SK-N-MC (cell line): Measurements from ENCODE around the gene OAT.

Experiments
- DNase-seq: peaks from one replicate; pipeline ENCODE4 v3.0.0-alpha.2; 2011; ENCODE audit warnings: low read depth, low spot score
- H3K27ac ChIP-seq: fragments of 200-600 bp; sonication (generic); 2 replicates; pipeline ENCODE4 v1.5.1; 2016; ENCODE audit warnings: mixed run types
- H3K36me3 ChIP-seq: fragments of 200-600 bp; sonication (generic); 2 replicates; pipeline ENCODE4 v1.6.1; 2017; ENCODE audit warnings: antibody characterized with exemption, low read length, mixed read lengths; ENCODE audit not compliant: insufficient read depth
- H3K4me3 ChIP-seq: fragments of 200-600 bp; sonication (generic); 2 replicates; pipeline ENCODE4 v1.5.1; 2016
- H3K9ac ChIP-seq: fragments of 200-600 bp; sonication (generic); 2 replicates; pipeline ENCODE4 v1.8.0; 2017; ENCODE audit warnings: mixed run types, mixed read lengths; ENCODE audit not compliant: insufficient read length
- H3K9me3 ChIP-seq: fragments of 200-600 bp; sonication (generic); 2 replicates; pipeline ENCODE4 v1.6.1; 2017; ENCODE audit warnings: low read depth, mild to moderate bottlenecking, antibody characterized with exemption, low read length, moderate library complexity, mixed read lengths
- EZH2 ChIP-seq: fragments of 200-600 bp; sonication (generic); IDR thresholded peaks from one replicate; pipeline ENCODE4 v1.6.1; 2017; ENCODE audit warnings: antibody characterized with exemption
- FOXP2 ChIP-seq: optimal IDR thresholded peaks from 2 replicates; pipeline ENCODE3; 2011; ENCODE audit warnings: mild to moderate bottlenecking, moderate library complexity; ENCODE audit not compliant: insufficient read depth; ENCODE audit errors: extremely low read length, control extremely low read depth
- POLR2AphosphoS5 ChIP-seq: IDR thresholded peaks from 2 replicates; pipeline ENCODE4 v1.6.1; 2012; ENCODE audit warnings: mild to moderate bottlenecking, low read depth, low read length, borderline replicate concordance

OAT gene

GRCh38 chr10:124386186-124387077 lies 32.3 kb downstream of the OAT start:
- Histone ChIP-seq H3K36me3 (no peaks in the 10 kb centered on the region), H3K27ac (no peak overlapping the region), H3K4me3 (no peak overlapping the region), H3K9me3 (no peaks in the 10 kb centered on the region), H3K9ac (no peak overlapping the region)
- no peak for TF ChIP-seq FOXP2
- no peak for TF ChIP-seq EZH2
- no peak for TF ChIP-seq POLR2AphosphoS5
- no peak for DNase-seq

- no peaks in the 10 kb centered on the region for H3K9me3 ChIP-seq
- TF ChIP-seq POLR2AphosphoS5 (no peak), FOXP2 (no peak), EZH2 (no peak)
- no peak for DNase-seq
- H3K27ac ChIP-seq: no peak overlapping the region
- H3K9ac ChIP-seq: no peak overlapping the region
- no peak overlapping the region for H3K4me3 ChIP-seq
- no peaks in the 10 kb centered on the region for H3K36me3 ChIP-seq
These were observed 33.0 kb downstream of the OAT start for GRCh38 chr10:124385627-124386185.

GRCh38 chr10:124384591-124385190 lies 34.0 kb downstream of the OAT start:
- H3K9ac ChIP-seq: no peak overlapping the region
- no peak overlapping the region for H3K4me3 ChIP-seq
- H3K27ac ChIP-seq: no peak overlapping the region

GRCh38 chr10:124384172-124384571 lies 34.6 kb downstream of the OAT start:
- TF ChIP-seq EZH2 (no peak), FOXP2 (no peak), POLR2AphosphoS5 (no peak)
- H3K9ac ChIP-seq: no peak overlapping the region
- no peak for DNase-seq
- H3K27ac ChIP-seq: no peak overlapping the region
- no peaks in the 10 kb centered on the region for H3K9me3 ChIP-seq
- no peak overlapping the region for H3K4me3 ChIP-seq
- no peaks in the 10 kb centered on the region for H3K36me3 ChIP-seq

More at GRCh38 chr10:124384591-124385190, 34.0 kb downstream of the OAT start:
- no peak for TF ChIP-seq FOXP2
- no peak for TF ChIP-seq EZH2
- no peak for TF ChIP-seq POLR2AphosphoS5
- no peaks in the 10 kb centered on the region for H3K9me3 ChIP-seq
- H3K36me3 ChIP-seq: no peaks in the 10 kb centered on the region
- no peak for DNase-seq

- DNase-seq: no peak
- H3K27ac ChIP-seq: no peak overlapping the region
- no peaks in the 10 kb centered on the region for H3K9me3 ChIP-seq
These were observed 35.2 kb downstream of the OAT start for GRCh38 chr10:124383496-124383895.

GRCh38 chr10:124381011-124381611 lies 37.6 kb downstream of the OAT start:
- no peak overlapping the region for H3K9ac ChIP-seq
- H3K27ac ChIP-seq: no peak overlapping the region
- DNase-seq: no peak
- no peaks in the 10 kb centered on the region for H3K9me3 ChIP-seq
- no peak for TF ChIP-seq FOXP2
- TF ChIP-seq EZH2: no peak
- TF ChIP-seq POLR2AphosphoS5: no peak
- H3K4me3 ChIP-seq: no peak overlapping the region
- no peaks in the 10 kb centered on the region for H3K36me3 ChIP-seq

More at GRCh38 chr10:124383496-124383895, 35.2 kb downstream of the OAT start:
- Histone ChIP-seq H3K36me3 (no peaks in the 10 kb centered on the region), H3K9ac (no peak overlapping the region), H3K4me3 (no peak overlapping the region)
- no peak for TF ChIP-seq FOXP2
- no peak for TF ChIP-seq EZH2
- no peak for TF ChIP-seq POLR2AphosphoS5

GRCh38 chr10:124380256-124380995 lies 38.3 kb downstream of the OAT start:
- H3K9ac ChIP-seq: no peak overlapping the region
- TF ChIP-seq FOXP2: no peak
- no peak for TF ChIP-seq POLR2AphosphoS5
- TF ChIP-seq EZH2: no peak
- H3K4me3 ChIP-seq: no peak overlapping the region
- no peaks in the 10 kb centered on the region for H3K9me3 ChIP-seq
- DNase-seq: no peak
- no peak overlapping the region for H3K27ac ChIP-seq
- no peaks in the 10 kb centered on the region for H3K36me3 ChIP-seq
